GM18868 (cell line): ENCODE data around the gene ALKBH7.
"Not testable (repeated sequence)": the region's sequence is repeated elsewhere in the genome, so short reads cannot be mapped to it uniquely, and the experiment has no call there.

Experiments used
- ATAC-seq: cut with Tn5 transposase; IDR thresholded peaks from one replicate; pipeline ENCODE4 v1.9.1; 2021; ENCODE audit warnings: mild to moderate bottlenecking, moderate library complexity; ENCODE audit not compliant: unreplicated experiment

ALKBH7 gene, protein sequence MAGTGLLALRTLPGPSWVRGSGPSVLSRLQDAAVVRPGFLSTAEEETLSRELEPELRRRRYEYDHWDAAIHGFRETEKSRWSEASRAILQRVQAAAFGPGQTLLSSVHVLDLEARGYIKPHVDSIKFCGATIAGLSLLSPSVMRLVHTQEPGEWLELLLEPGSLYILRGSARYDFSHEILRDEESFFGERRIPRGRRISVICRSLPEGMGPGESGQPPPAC

DNA sequence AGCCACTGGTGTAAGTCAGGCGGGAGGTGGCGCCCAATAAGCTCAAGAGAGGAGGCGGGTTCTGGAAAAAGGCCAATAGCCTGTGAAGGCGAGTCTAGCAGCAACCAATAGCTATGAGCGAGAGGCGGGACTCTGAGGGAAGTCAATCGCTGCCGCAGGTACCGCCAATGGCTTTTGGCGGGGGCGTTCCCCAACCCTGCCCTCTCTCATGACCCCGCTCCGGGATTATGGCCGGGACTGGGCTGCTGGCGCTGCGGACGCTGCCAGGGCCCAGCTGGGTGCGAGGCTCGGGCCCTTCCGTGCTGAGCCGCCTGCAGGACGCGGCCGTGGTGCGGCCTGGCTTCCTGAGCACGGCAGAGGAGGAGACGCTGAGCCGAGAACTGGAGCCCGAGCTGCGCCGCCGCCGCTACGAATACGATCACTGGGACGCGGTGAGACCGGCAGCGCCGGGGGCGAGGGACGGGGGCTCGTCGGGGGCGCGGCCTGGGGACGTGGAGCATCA, at the start of gene ALKBH7:
Gene ALKBH7, plus strand, starts transcription at position 201 of the 502 bp plus-strand sequence. Its CDS starts 27 bp downstream, at position 228.
- ATAC-seq = peak; percentile 78

DNA sequence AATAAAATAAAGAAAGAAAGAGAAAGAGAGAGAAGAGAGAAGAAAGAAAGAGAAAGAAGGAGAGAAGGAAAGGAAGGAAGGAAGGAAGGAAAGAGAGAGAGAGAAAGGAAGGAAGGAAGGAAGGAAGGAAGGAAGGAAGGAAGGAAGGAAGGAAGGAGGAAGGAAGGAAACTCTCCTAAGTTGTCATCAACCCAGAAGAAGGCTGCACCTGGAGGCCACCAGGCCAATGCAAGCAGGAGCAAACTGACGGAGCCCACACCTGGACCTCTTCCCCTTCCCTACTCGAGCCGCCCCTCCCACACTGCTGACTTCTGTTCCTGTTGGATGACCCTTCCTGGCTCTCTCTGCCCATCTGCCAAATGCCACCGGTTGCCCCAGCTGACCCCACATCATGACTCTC, 47.8 kb upstream of the ALKBH7 start:
- no peak for ATAC-seq

DNA sequence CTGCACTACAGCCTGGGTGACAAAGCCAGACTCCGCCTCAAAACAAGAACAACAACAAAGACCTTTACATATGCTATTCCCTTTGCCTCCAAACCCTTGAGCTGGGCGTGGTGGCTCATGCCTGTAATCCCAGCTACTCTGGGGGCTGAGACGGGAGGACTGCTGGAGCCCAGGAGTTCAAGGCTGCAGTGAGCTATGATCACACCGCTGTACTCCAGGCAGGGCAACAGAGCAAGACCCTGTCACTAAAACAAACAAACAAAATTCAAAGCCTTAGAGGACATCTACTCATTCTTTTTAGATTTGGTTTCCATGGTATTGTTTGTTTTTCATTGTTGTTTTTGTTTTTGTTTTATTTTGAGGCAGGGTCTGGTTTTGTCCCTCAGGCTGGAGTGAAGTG, 47.0 kb upstream of the ALKBH7 start:
- no peak for ATAC-seq

DNA sequence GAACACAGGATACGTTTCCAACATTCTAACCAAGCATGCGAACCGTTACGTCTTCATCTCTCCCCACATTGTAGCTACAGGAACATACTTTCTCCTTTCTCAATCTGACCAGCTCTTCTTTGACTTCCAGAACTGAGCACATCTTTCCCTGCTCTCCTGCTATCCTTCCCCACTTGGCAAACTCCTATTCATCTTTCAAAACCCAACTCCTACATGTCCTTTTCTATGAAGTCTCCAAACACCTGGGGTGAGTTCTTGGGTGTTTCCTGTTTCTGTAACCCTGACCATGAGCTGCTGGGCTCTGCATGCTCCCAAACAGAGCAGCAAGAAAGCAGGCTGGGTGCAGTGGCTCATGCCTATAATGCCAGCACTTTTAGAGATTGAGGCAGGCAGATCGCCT, 45.8 kb upstream of the ALKBH7 start:
- no peak for ATAC-seq

DNA sequence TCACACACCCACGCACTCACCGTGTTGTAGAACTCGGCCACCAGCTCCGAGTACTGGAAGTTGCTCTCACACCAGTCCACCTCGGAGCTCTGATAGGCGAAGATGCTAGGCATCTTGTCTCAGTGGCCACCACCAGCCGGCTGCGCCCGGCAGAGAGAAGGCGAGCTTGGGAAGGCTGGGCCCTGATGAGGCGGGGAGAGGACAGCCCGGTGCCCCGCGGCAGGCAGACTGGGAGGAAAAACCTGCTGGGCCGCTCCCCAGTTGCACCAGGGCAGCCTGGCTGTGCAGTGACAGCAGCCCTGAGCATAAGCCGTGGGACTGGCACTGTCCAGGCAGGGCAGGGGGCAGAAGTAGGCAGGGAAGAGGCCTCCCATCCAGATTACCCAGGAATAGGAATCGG, 39.2 kb upstream of the ALKBH7 start, which contains the start of gene ACER1:
Gene ACER1, minus strand, starts transcription at position 174 of the 400 bp plus-strand sequence. Its CDS starts 61 bp downstream, at position 113.
- ATAC-seq = no peak

DNA sequence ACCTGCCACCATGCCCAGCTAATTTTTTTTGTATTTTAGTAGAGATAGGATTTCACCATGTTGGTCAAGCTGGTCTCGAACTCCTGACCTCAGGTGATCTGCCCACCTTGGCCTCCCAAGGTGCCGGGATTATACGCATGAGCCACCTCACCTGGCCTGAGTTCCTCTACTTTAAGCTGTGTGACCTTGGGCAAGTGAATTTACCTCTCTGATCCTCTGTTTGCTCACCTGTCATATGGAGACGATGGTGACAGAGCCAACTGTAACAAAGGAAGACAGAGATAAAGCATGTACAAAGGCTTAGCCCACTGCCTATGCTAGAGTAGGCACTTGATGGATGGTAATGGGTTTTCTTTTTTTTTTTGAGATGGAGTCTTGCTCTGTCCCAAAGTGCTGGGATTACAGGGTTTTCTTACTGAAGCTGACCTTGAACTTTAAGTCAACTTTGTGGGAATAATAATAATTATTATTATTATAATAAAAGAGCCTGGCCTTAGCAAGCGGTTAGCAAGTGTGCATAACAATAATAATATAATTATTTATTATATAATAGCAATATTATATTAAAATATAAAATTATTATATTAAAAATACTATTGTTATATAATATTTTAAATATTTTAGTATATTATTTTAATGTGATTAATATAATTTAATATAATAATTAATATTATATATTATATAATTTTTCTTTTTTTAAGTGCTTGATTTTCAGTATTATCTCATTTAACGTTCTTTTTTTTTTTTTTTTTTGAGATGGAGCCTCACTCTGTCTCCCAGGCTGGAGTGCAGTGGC, 37.9 kb upstream of the ALKBH7 start:
- ATAC-seq = no peak

DNA sequence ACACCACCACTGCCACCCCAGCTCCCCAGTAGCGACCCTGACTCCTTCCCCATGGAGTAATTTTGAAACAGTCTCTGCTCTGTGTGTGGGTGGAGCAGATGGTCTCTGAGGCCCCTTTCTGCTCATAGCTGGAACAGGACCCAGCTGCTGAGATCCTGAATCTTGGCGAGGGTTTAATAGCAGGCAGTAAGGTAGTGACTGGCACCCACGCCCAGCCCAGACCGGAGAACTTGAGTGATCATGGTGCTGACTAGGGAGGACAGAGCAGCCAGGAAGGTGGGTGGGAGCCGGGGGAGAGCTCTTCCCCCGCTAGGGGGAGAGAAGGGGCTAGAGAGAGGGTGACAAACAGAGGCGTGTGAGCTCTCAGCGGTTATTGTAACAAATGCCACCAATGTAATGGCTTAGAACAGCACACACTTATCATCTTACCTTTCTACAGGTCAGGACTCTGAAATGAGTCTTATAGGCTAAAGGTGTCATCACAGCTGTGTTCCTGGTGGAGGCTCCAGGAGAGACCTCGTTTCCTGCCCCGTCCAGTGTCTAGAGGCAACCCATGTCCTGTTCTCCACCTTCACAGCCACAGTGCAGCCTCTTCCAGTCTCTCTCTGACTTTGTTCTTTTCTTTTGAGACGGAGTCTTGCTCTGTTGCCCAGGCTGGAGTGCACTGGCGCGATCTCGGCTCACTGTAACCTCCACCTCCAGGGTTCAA, 31.9 kb upstream of the ALKBH7 start:
- ATAC-seq = no peak

DNA sequence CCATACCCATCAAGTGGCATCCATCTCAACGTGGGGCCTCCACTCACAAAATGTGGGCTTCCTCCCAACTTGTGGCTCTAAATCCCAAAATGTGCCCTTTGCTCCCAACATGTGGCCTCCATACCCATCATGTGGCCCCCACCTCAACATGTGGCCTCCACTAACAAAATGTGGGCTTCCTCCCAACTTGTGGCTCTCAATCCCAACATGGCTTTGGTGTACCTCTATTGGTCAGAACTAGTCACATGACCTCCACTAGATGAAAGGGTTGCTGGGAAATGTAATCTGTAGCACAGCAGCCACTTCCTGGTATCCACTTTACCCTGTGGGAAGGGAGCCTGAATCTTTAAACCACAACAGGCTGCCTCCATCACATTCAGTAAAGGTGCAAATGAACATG, 29.1 kb upstream of the ALKBH7 start:
- ATAC-seq = no peak

DNA sequence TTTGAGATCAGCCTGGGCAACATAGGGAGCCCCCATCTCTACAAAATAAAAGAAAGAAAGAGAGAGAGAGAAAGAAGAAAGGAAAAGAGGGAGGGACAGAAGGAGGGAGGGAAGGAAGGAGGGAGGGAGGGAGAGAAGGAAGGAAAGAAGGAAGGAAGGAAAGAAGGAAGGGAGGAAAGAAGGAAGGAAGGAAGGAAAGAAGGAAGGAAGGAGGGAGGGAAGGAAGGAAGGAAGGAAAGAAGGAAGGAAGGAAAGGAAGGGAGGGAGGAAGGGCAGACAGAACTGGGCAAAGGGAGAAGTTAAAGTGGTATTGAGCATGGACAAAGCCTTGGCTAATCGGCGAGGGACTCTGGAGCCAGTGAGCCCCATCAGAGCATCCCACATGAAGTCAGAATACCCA, 23.3 kb upstream of the ALKBH7 start:
- ATAC-seq = not testable (repeated sequence)

DNA sequence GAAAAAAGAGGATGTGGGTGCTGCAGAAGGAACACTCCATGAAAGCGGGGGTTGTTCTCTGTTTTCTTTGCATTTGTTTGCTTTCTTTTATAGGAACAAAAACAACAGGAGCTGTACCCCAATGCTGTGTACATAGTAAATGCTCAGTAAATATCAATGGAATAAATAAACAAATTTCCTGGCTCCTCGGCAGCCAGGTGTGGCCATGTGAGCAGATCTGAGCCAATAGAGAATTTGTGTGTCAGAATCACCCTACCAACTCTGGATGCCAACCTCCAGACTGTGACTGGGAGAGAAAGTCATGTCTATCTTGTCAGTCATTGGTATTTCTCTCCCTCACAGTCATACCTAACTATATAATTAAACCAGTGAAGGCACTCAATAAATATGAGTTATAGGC, 21.9 kb upstream of the ALKBH7 start:
- ATAC-seq = no peak

DNA sequence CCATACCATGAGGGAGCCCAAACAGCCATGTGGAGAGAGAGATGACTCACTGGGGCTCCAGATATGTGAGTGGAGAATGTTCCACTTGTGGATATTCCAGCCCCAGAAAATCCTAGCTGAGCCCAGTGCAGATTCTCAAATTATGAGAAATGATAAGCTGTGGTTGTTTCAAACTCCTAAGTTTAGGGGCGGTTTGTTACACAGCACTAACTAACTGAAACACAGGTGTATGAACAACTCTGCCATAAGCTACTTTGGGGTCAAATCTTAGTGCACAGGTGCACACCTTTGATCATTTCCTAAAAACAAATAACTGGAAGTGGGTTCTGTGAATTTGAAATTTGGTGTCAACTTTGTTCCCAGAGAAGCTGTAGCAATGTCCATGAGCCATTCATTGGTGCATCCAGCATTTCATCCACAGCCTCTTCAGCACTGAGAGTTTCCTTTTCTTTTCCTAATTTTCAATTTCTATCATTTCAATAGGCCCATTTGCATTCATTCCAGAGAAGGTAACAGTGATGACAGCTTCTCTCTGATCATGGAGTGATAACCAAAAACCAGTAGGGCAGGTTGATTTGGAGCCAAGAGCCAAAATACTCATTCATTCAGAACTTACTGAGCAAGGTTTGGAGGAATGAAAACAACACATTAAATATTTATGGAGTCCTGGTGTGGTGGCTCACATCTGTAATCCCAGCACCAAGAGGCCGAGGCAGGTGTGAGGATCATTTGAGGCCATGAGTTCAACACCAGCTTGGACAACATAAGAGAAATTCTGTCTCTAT, 20.0 kb upstream of the ALKBH7 start:
- no peak for ATAC-seq

DNA sequence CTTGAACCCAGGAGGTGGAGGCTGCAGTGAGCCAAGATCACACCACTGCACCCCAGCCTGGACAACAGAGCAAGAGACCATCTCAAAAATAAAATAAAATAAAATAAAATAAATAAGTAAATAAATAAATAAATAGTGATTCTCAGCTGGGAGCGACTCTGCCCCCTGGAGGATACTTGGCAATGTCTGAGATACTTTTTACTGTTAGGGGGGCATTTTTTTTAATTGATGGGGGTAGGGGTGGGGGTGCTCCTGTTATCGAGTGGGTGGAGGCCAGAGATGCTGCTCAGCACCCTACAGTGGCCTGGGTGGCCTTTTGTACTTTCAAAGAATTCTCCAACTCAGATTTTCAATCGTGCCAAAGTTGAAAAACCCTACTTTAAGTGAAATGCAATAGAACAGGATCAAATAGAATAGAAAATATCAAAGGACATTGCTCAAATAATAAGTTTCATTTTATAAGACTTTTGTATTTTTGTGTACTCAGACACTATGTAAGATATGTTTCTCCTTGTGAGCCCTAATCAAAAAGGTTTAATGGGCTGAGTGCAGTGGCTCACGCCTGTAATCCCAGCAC, 18.4 kb upstream of the ALKBH7 start:
- no peak for ATAC-seq

DNA sequence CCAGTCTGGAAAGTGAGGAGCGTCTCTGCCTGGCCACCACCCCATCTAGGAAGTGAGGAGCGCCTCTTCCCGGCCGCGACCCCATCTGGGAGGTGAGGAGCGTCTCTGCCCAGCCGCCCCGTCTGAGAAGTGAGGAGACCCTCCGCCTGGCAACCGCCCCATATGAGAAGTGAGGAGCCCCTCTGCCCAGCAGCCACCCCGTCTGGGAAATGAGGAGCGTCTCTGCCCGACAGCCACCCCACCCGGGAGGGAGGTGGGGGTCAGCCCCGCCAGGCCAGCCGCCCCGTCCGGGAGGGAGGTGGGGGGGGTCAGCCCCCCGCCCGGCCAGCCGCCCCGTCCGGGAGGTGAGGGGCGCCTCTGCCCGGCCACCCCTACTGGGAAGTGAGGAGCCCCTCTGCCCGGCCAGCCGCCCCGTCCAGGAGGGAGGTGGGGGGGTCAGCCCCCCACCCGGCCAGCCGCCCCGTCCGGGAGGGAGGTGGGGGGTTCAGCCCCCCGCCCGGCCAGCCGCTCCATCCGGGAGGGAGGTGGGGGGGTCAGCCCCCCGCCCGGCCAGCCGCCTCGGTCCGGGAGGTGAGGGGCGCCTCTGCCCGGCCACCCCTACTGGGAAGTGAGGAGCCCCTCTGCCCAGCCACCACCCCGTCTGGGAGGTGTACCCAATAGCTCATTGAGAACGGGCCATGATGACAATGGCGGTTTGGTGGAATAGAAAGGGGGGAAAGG, 17.1 kb upstream of the ALKBH7 start:
- not testable (repeated sequence) for ATAC-seq

DNA sequence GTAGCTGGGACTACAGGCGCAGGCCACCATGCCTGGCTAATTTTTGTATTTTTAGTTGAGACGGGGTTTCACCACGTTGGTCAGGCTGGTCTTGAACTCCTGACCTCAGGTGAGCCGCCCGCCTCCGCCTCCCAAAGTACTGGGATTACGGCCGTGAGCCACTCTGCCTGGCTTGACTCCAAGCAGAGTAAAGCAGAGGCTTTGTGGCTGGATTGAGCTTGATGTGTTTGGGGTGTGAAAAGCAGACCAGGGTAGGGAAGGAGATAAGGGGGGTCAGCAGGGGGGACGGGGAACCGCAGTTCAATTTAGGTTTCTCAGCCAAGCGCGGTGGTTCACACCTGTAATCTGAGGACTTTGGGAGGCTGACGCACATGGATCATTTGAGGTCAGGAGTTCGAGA, 15.4 kb upstream of the ALKBH7 start:
- ATAC-seq = no peak

DNA sequence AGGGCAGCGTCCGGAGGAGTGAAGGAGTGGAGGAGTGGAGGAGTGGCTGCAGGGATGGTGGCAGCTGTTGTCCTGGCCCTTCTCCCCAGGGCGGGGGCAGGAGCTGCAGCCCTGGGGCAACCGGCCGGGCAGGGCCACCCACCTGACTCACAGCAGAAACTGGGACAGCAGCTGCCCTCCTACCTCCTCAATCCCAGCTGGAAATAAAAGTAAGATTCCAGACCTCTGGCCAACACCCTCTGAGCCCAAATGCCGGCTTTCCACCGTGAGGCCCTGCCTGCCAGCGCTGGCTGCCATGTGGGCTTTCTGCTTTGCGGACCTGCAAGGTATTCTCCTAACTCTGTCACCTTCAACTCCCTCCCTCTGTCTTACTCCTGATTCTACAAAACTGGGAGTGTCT, 14.6 kb upstream of the ALKBH7 start:
- ATAC-seq = no peak

DNA sequence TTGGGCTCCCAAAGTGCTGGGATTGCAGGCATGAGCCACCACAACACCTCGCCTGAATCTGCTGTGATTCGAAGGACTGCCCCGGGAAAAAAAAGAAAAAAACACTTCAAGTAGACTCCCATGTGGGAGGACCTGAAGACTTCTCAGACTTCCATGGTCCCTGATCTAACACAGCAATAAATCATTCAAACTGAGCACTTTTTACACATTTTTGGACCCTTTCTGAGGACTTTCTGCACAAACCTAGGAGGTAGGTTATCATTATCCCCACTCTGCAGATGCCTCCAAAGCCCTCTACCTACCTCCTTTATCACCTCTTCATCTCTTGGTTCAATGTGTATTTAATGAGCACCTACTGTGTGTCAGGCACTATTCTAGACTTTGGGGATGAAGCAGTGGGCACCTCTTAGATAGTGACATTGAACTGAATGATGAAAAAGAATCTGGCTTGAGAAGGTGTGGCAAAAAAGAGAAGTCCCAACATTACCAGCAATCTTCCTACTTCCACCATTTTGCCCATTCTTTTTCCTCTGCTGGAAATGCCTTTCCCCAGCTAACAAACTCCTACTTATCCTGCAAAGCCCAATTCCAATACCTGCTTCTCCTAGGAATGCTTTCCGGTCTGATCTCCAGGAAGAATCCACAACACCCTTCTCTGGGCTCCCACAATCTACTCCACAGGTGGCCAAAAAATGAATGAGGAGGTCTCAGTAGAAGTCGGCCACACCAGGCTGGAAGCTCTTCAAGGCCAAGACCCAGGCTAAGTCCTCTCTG, 12.8 kb upstream of the ALKBH7 start:
- ATAC-seq = no peak

DNA sequence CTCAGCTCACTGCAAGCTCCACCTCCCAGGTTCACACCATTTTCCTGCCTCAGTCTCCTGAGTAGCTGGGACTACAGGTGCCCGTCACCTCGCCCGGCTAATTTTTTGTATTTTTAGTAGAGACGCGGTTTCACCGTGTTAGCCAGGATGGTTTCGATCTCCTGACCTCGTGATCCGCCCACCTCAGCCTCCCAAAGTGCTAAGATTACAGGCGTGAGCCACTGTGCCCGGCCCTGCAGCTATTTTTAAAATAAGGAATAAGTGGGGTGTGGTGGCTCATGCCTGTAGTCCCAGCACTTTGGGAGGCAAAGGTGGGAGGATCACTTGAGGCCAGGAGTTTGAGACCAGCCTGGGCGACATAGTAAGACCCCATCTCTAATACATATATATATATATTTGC, 12.1 kb upstream of the ALKBH7 start:
- not testable (repeated sequence) for ATAC-seq

DNA sequence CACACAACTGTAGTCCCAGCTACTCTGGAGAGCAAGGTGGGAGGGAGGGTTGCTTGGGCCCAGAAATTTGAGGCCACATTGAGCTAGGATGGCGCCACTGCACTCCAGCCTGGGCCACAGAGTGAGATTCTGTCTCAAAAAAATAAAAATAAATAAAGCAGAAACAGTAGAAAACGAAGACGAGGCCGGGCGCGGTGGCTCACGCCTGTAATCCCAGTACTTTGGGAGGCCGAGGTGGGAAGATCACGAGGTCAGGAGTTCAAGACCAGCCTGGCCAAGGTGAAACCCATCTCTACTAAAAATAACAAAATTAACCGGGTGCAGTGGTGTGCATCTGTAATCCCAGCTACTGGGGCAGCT, 11.8 kb upstream of the ALKBH7 start:
- ATAC-seq = not testable (repeated sequence)

DNA sequence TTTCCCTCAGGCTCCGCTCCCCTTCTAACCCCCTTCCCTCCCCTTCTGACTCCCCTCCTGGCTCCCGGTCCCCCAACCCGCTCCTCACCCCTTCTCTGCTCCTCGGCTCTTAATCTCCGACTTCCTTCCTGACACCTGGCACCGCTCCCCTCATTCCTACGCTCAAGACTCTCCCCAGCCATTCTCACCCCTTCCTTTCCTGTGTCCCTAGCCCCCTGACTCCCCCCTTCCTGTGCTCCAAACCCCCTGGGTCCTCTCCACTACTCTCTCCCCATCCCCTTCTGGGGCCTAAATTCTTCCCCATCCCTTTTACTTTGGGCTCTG, 10.6 kb upstream of the ALKBH7 start:
- ATAC-seq = no peak
